ENCODE data around the gene TTN. TPM values are rescaled to one million over a fixed set of nuclear protein-coding genes. Genes with fewer than 3 reads are reported as not detected.

Gene TTN
- total and polyA plus RNA-seq, 2 experiments from 2014 or later: 12.5 to 15.7 TPM

GRCh38 chr2:178527592-178527991 lies 279.6 kb downstream of the TTN start:
- H3K36me3 Mint-ChIP-seq (ENCODE audit: low read depth): peaks cover 7% of the 10 kb centered on the region; the same call in 2 of the 3 replicates
- H3K27ac ChIP-seq (ENCODE audit: low read depth): no peak overlapping the region
- TF ChIP-seq EZH2 (IDR thresholded peaks at IDR 0.05; ENCODE audit: low read depth, unreplicated experiment): no peak
- TF ChIP-seq POLR2AphosphoS5 (IDR thresholded peaks at IDR 0.05; ENCODE audit: low read depth): no peak
- TF ChIP-seq CREB1 (CRISPR knock-in tag; IDR thresholded peaks at IDR 0.05; ENCODE audit: low read depth): no peak
- TF ChIP-seq REST (IDR thresholded peaks at IDR 0.05; ENCODE audit: unreplicated experiment): no peak
- TF ChIP-seq STAT1 (IDR thresholded peaks at IDR 0.05; ENCODE audit: unreplicated experiment): no peak
- TF ChIP-seq ETS1 (IDR thresholded peaks at IDR 0.05): no peak
- TF ChIP-seq ZNF114 (CRISPR knock-in tag; IDR thresholded peaks at IDR 0.05): no peak
- TF ChIP-seq ZNF462 (CRISPR knock-in tag; IDR thresholded peaks at IDR 0.05): no peak
- no peak for TF ChIP-seq NANOG (IDR thresholded peaks at IDR 0.05; ENCODE audit: borderline replicate concordance)
- TF ChIP-seq CTCF (conservative IDR thresholded peaks at IDR 0.05; ENCODE audit: low read depth in 2 of 2): no peak
- TF ChIP-seq JUNB (IDR thresholded peaks at IDR 0.05; ENCODE audit: unreplicated experiment): no peak
- TF ChIP-seq EZH2phosphoT487 (IDR thresholded peaks at IDR 0.05; ENCODE audit: unreplicated experiment): no peak
- no peak for TF ChIP-seq ZNF331 (CRISPR knock-in tag; IDR thresholded peaks at IDR 0.05; ENCODE audit: low read depth)
- peaks cover 6% of the 10 kb centered on the region for H3K27me3 Mint-ChIP-seq (ENCODE audit: insufficient read depth, low read depth, poor library complexity)
- no peaks in the 10 kb centered on the region for H3K9me2 ChIP-seq (ENCODE audit: insufficient read depth)
- DNase-seq (ENCODE audit: low spot score) (no peak), ATAC-seq (no peak)
- no peaks in the 10 kb centered on the region for H3K4me1 Mint-ChIP-seq
- no peaks in the 10 kb centered on the region for H3F3A ChIP-seq (replicated peaks; ENCODE audit: low read depth)
- no peak overlapping the region for H3K4me3 Mint-ChIP-seq
- H3K27ac Mint-ChIP-seq: no peak overlapping the region
- peaks cover 8% of the 10 kb centered on the region; the same call in 1 of the 2 replicates for H3K4me1 ChIP-seq (ENCODE audit: insufficient read depth)
- no peaks in the 10 kb centered on the region for H3K27me3 ChIP-seq (ENCODE audit: insufficient read depth)
- H4K20me1 ChIP-seq (replicated peaks; ENCODE audit: insufficient read depth): no peaks in the 10 kb centered on the region; the same call in 1 of the 2 replicates
- peaks cover 84% of the 10 kb centered on the region for H3K79me2 ChIP-seq (replicated peaks; ENCODE audit: insufficient read depth)
- H3K4me2 ChIP-seq: no peak overlapping the region
- no peaks in the 10 kb centered on the region for H3K9me3 Mint-ChIP-seq
- no peaks in the 10 kb centered on the region for H3K36me3 ChIP-seq (ENCODE audit: insufficient read depth)
- no peak overlapping the region for H3K4me3 ChIP-seq
- no peak overlapping the region for H2AFZ ChIP-seq
